Mucosa of descending colon (tissue), 3 donors: ENCODE measurements around the gene BCAN. TPM values are rescaled to one million over a fixed set of nuclear protein-coding genes. Genes with fewer than 3 reads are reported as not detected.

Experiments
- ATAC-seq: fragments of 200-7000 bp; cut with Tn5 transposase; one replicate; pipeline ENCODE4 v1.9.1; 2020; ENCODE audit warnings: mild to moderate bottlenecking, moderate library complexity
- DNase-seq, 3 donors: peaks; one replicate each; pipeline ENCODE4 v3.0.0-alpha.2; 2020
- H3K36me3 ChIP-seq: fragments of 200-600 bp; one replicate; pipeline ENCODE4 v1.8.0; 2021; ENCODE audit warnings: low read depth, mild to moderate bottlenecking
- H3K4me1 ChIP-seq: fragments of 200-600 bp; one replicate; pipeline ENCODE4 v1.8.0; 2021; ENCODE audit warnings: low read depth, mild to moderate bottlenecking
- H3K4me3 ChIP-seq: fragments of 200-600 bp; one replicate; pipeline ENCODE4 v1.8.0; 2021; ENCODE audit warnings: mild to moderate bottlenecking
- H3K9me3 ChIP-seq: fragments of 200-600 bp; one replicate; pipeline ENCODE4 v1.8.0; 2021; ENCODE audit warnings: mild to moderate bottlenecking
- intact Hi-C, 2 donors: fragments of 100-400 bp; cut with DNase I in 1 of 2; cut with micrococcal nuclease in 1 of 2; formaldehyde crosslinking; loops; one replicate each; pipeline versions ENCODE4 v1.11.0 to v1.11.1; 2022; cut with DNase I, micrococcal nuclease
- total RNA-seq, 3 donors: library from RNA; stranded (reverse); fragmentation: NEBNext Ultra II Directional in 2 of 3; extraction: Animal tissue kit (Norgen Biotek cat#: 25700) in 2 of 3; gene quantifications; one replicate each; pipeline versions ENCODE4 v1.2.1 to v1.2.4, GENCODE V29; 2021 to 2023
- TF ChIP-seq, protein P1 (sequence below): fragments of 200-600 bp; IDR thresholded peaks from one replicate; pipeline ENCODE4 v1.8.0; 2022; ENCODE audit warnings: antibody characterized with exemption, mild to moderate bottlenecking
- donor health status: DM: no; HTN: no; CAD: no; lungs with moderate emphysema.
- donor health status: DM: no; HTN: no; CAD: no.
- donor health status: DM: no; HTN: yes; CAD: no.

The BCAN gene
- total RNA-seq, 3 donors from 2014 or later, result 0.14 to 0.79 TPM; not detected in 1

DNA sequence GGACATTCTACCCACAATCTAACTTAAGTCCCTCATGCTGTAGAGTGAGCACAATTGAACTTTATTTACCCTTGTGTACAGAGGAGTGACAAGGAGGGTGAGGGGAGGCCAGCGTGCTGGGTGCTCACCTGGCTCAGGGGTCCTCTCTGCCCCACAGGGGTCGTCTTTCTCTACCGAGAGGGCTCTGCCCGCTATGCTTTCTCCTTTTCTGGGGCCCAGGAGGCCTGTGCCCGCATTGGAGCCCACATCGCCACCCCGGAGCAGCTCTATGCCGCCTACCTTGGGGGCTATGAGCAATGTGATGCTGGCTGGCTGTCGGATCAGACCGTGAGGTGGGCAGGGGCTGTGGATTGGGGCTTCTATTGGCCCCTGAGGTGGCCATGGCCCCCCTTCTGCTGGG, 5.4 kb downstream of the BCAN start:
- ATAC-seq, result no peak
- peaks cover 1% of the 10 kb centered on the region for H3K4me1 ChIP-seq
- no peaks in the 10 kb centered on the region for H3K9me3 ChIP-seq
- intact Hi-C loops, result no loop called here
- no peak for DNase-seq
- no peaks in the 10 kb centered on the region for H3K36me3 ChIP-seq
- TF ChIP-seq, protein P1, sequence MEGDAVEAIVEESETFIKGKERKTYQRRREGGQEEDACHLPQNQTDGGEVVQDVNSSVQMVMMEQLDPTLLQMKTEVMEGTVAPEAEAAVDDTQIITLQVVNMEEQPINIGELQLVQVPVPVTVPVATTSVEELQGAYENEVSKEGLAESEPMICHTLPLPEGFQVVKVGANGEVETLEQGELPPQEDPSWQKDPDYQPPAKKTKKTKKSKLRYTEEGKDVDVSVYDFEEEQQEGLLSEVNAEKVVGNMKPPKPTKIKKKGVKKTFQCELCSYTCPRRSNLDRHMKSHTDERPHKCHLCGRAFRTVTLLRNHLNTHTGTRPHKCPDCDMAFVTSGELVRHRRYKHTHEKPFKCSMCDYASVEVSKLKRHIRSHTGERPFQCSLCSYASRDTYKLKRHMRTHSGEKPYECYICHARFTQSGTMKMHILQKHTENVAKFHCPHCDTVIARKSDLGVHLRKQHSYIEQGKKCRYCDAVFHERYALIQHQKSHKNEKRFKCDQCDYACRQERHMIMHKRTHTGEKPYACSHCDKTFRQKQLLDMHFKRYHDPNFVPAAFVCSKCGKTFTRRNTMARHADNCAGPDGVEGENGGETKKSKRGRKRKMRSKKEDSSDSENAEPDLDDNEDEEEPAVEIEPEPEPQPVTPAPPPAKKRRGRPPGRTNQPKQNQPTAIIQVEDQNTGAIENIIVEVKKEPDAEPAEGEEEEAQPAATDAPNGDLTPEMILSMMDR, result no peak
- no peak overlapping the region for H3K4me3 ChIP-seq

DNA sequence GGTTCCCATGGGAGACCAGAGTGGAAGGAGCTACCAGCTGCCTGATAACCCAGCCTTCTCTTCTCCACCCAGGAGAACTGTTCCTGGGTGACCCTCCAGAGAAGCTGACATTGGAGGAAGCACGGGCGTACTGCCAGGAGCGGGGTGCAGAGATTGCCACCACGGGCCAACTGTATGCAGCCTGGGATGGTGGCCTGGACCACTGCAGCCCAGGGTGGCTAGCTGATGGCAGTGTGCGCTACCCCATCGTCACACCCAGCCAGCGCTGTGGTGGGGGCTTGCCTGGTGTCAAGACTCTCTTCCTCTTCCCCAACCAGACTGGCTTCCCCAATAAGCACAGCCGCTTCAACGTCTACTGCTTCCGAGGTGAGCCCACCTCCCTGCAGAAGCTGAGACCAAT, 6.6 kb downstream of the BCAN start:
- TF ChIP-seq, protein P1, result no peak
- Histone ChIP-seq H3K36me3 (no peaks in the 10 kb centered on the region), H3K4me3 (no peak overlapping the region), H3K9me3 (no peaks in the 10 kb centered on the region), H3K4me1 (no peaks in the 10 kb centered on the region)
- no peak for DNase-seq
- no peak for ATAC-seq
- intact Hi-C loops, result no loop called here

DNA sequence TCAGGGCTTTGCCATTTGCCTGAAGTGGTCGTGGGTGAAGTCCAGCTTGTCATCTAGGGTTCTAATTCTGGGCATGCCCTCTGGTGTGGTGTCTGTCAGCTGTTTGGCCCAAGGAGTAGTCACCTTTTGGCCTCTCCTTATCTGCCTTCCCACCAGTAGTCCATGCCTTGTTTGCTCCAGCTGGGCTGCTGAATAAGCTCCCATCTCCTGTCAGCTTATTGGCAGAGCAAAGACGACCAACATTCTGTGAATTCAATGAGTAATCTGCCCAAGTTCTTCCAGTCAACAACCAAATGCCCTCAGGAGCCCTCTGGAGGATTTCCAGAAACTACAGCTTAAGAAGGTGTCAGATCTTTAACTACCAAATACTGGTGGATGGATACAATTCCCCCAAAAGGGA, 7.0 kb downstream of the BCAN start:
- Histone ChIP-seq H3K4me3 (no peak overlapping the region), H3K4me1 (no peaks in the 10 kb centered on the region), H3K36me3 (no peaks in the 10 kb centered on the region), H3K9me3 (no peaks in the 10 kb centered on the region)
- DNase-seq (no peak), ATAC-seq (no peak)
- intact Hi-C loops, result no loop called here
- TF ChIP-seq, protein P1, result no peak

DNA sequence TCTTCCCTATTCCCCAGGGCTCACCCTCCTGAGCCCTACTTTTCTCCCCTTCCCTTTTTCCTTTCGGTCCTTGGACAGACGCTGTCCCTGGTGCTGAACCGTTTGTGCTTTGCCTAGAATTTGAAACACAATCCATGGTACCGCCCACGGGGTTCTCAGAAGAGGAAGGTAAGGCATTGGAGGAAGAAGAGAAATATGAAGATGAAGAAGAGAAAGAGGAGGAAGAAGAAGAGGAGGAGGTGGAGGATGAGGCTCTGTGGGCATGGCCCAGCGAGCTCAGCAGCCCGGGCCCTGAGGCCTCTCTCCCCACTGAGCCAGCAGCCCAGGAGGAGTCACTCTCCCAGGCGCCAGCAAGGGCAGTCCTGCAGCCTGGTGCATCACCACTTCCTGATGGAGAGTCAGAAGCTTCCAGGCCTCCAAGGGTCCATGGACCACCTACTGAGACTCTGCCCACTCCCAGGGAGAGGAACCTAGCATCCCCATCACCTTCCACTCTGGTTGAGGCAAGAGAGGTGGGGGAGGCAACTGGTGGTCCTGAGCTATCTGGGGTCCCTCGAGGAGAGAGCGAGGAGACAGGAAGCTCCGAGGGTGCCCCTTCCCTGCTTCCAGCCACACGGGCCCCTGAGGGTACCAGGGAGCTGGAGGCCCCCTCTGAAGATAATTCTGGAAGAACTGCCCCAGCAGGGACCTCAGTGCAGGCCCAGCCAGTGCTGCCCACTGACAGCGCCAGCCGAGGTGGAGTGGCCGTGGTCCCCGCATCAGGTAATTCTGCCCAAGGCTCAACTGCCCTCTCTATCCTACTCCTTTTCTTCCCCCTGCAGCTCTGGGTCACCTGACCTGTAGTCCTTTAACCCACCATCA, 10.4 kb downstream of the BCAN start:
- no peaks in the 10 kb centered on the region for H3K36me3 ChIP-seq
- TF ChIP-seq, protein P1, result no peak
- intact Hi-C loops, result no loop called here
- peaks cover 8% of the 10 kb centered on the region for H3K4me1 ChIP-seq
- ATAC-seq (no peak), DNase-seq (peak in 1 of 3 donors; percentile 41)
- H3K4me3 ChIP-seq, result no peak overlapping the region
- H3K9me3 ChIP-seq, result no peaks in the 10 kb centered on the region

DNA sequence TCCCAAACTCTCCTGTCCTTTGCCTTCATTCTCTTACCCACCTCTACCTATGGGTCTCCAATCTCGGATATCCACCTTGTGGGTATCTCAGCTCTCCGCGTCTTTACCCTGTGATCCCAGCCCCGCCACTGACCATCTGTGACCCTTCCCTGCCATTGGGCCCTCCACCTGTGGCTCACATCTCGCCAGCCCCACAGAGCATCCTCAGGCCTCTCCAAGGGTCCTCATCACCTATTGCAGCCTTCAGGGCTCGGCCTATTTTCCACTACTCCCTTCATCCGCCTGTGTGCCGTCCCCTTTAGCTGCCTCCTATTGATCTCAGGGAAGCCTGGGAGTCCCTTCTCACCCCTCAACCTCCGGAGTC, 11.1 kb downstream of the BCAN start:
- no peak overlapping the region for H3K4me3 ChIP-seq
- ATAC-seq (no peak), DNase-seq (no peak)
- TF ChIP-seq, protein P1, result no peak
- H3K9me3 ChIP-seq, result no peaks in the 10 kb centered on the region
- no peaks in the 10 kb centered on the region for H3K36me3 ChIP-seq
- H3K4me1 ChIP-seq, result peaks cover 14% of the 10 kb centered on the region
- intact Hi-C loops, result no loop called here
